ENCODE data around the gene MBD3.

The MBD3 gene

GRCh38 chr19:1532003-1532402, 60.7 kb downstream of the MBD3 start:
- TF ChIP-seq REST (IDR thresholded peaks at IDR 0.05; ENCODE audit: insufficient read depth in 1 of 2, low read depth in 2 of 2, low read length in 2 of 2): no peak
- no peak for TF ChIP-seq FOXP2 (optimal IDR thresholded peaks at IDR 0.05; ENCODE audit: borderline replicate concordance, extremely low read depth, extremely low read length, insufficient read depth)
- TF ChIP-seq SIN3A (IDR thresholded peaks at IDR 0.05; ENCODE audit: borderline replicate concordance, insufficient read depth, low read length): no peak
- TF ChIP-seq POLR2AphosphoS5 (IDR thresholded peaks at IDR 0.05; ENCODE audit: low read depth, low read length): no peak
- no peak for TF ChIP-seq TAF1 (IDR thresholded peaks at IDR 0.05; ENCODE audit: borderline replicate concordance, insufficient read depth, low read length)

DNA sequence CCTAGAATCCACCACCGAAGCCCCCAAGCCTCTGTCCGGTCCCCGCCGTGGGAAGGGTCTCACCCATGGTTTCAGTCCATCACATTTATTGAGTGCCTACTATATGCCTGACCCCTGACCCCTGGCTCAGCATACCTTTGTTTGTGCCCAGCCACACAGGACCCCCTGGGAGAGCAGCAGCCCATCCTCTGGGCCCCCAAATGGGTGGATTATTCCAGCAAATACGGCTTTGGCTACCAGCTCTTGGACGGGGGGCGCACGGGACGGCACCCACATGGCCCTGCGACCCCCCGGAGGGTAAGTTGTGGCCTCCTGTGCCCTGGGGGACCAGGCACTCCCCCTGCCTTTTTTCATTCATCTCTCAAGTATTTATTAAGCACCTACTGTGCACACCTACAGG, 61.1 kb downstream of the MBD3 start:
- no peak for TF ChIP-seq REST (IDR thresholded peaks at IDR 0.05; ENCODE audit: insufficient read depth in 1 of 2, low read depth in 2 of 2, low read length in 2 of 2)
- no peak for TF ChIP-seq POLR2AphosphoS5 (IDR thresholded peaks at IDR 0.05; ENCODE audit: low read depth, low read length)

- TF ChIP-seq POLR2AphosphoS5 (IDR thresholded peaks at IDR 0.05; ENCODE audit: low read depth, low read length) (no peak), REST (IDR thresholded peaks at IDR 0.05; ENCODE audit: insufficient read depth in 1 of 2, low read depth in 2 of 2, low read length in 2 of 2) (no peak), FOXP2 (optimal IDR thresholded peaks at IDR 0.05; ENCODE audit: borderline replicate concordance, extremely low read depth, extremely low read length, insufficient read depth) (no peak), TAF1 (IDR thresholded peaks at IDR 0.05; ENCODE audit: borderline replicate concordance, insufficient read depth, low read length) (no peak), SIN3A (IDR thresholded peaks at IDR 0.05; ENCODE audit: borderline replicate concordance, insufficient read depth, low read length) (no peak)
These were observed 63.2 kb downstream of the MBD3 start for GRCh38 chr19:1529430-1529816.

DNA sequence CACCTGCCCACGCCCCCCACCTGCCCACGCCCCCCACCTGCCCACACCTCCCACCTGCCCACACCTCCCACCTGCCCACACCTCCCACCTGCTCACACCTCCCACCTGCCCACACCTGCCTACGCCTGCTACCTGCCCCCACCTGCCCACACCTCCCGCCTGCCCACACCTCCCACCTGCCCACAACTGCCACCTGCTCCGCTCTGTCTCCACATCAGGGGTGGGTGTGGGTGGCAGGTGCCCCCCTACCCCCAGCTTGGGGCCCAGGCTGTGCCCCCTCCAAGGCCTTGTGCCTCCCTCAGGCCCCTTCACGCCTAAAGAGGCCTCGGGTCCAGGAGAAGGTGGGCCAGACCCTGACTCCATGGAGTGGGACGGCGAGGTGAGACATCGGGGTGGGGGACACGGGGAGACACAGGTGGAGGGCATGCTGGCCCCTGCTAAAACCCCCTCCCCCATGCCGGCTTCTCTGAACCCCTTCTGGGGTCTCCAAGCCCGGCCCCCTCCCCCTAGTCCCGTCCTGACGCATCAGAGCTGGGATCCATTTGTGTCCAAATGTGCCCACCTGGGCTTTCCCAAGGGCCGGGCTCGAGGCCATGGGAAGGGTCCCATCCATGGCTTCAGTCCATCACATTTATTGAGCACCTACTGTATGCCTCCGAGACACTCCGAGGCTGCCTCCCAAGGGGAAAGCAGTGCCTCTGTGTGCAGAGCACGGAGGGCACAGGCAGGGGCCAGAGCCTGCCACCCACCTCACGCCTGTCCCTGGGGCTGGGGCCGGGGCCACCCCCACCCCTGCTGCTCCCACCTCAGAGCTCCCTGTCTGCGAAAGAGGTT, 63.9 kb downstream of the MBD3 start:
- TF ChIP-seq FOXP2 (optimal IDR thresholded peaks at IDR 0.05; ENCODE audit: borderline replicate concordance, extremely low read depth, extremely low read length, insufficient read depth) (no peak), SIN3A (IDR thresholded peaks at IDR 0.05; ENCODE audit: borderline replicate concordance, insufficient read depth, low read length) (no peak), REST (IDR thresholded peaks at IDR 0.05; ENCODE audit: insufficient read depth in 1 of 2, low read depth in 2 of 2, low read length in 2 of 2) (no peak), TAF1 (IDR thresholded peaks at IDR 0.05; ENCODE audit: borderline replicate concordance, insufficient read depth, low read length) (no peak), POLR2AphosphoS5 (IDR thresholded peaks at IDR 0.05; ENCODE audit: low read depth, low read length) (no peak)

Data from PFSK-1 (cell line).